GM12878 (cell line): ENCODE measurements around the gene HCFC1. TPM values are rescaled to one million over a fixed set of nuclear protein-coding genes. Genes with fewer than 3 reads are reported as not detected.
A peak's percentile ranks its signal among the peaks of the same experiment; 100 is the strongest.

Experiments
- ATAC-seq: fragments of 200-7000 bp; cut with Tn5 transposase; 3 replicates; pipeline ENCODE4 v1.9.1; 2020; ENCODE audit warnings: mild to moderate bottlenecking, moderate library complexity
- BruUV-seq: library from RNA; stranded (reverse); fragments of 400-500 nt; replicated peaks from 2 replicates; lab custom pipeline; 2021; lab: Mats Ljungman, UMichigan
- CTCF ChIA-PET: fragments of 300-600 bp; sonication (Branson Sonifier 250); formaldehyde crosslinking; extraction: SDS; loops from one replicate; lab custom pipeline; 2021; ENCODE audit warnings: inconsistent platforms; lab: Yijun Ruan, JAX
- POLR2A ChIA-PET: fragments of 350-600 bp; formaldehyde crosslinking; extraction: SDS; loops from one replicate; lab custom pipeline; 2021; ENCODE audit warnings: inconsistent platforms; lab: Charles Lee
- RAD21 ChIA-PET: fragments of 300-600 bp; sonication (Branson Sonifier 250); formaldehyde crosslinking; loops from one replicate; lab custom pipeline; 2023; ENCODE audit warnings: antibody characterized with exemption; ENCODE audit not compliant: unreplicated experiment; lab: Charles Lee
- SMC1A ChIA-PET: fragments of 300-600 bp; sonication (Branson Sonifier 250); formaldehyde crosslinking; loops from one replicate; lab custom pipeline; 2023; ENCODE audit not compliant: unreplicated experiment, uncharacterized antibody; lab: Charles Lee
- DNase-seq: peaks from one replicate; pipeline ENCODE4 v3.0.0-alpha.2; 2011; ENCODE audit warnings: low read depth, low spot score
- FAIRE-seq: peaks from 3 replicates; lab custom pipeline; 2011; peaks lifted over from hg19 to GRCh38; lab: Jason Lieb, UNC
- H2AFZ ChIP-seq: 2 replicates; pipeline ENCODE4 v1.6.0; 2011; ENCODE audit warnings: low read depth, low read length, control low read depth; ENCODE audit not compliant: control insufficient read depth
- H3K27ac ChIP-seq: 2 replicates; pipeline ENCODE4 v1.5.1; 2011; ENCODE audit warnings: control low read depth; ENCODE audit not compliant: control insufficient read depth, insufficient read depth
- H3K27me3 ChIP-seq, 2 experiments: replicated peaks in 1 of 2; 2 replicates each; pipeline versions ENCODE4 v1.6.0 to v1.6.1; 2011; ENCODE audit warnings: low read length in 1 of 2; ENCODE audit not compliant: control insufficient read depth in 2 of 2, insufficient read depth in 2 of 2
- H3K36me3 ChIP-seq, 2 experiments: 2 replicates each; pipeline ENCODE4 v1.5.1; 2011; ENCODE audit warnings: low read length in 1 of 2; ENCODE audit not compliant: control insufficient read depth in 2 of 2, insufficient read depth in 2 of 2
- H3K4me1 ChIP-seq: 2 replicates; pipeline ENCODE4 v1.6.1; 2011; ENCODE audit warnings: mild to moderate bottlenecking, low read length, moderate library complexity, mixed read lengths; ENCODE audit not compliant: control insufficient read depth, insufficient read depth
- H3K4me2 ChIP-seq: 2 replicates; pipeline ENCODE4 v1.6.0; 2011; ENCODE audit warnings: control low read depth; ENCODE audit not compliant: control insufficient read depth, insufficient read depth
- H3K4me3 ChIP-seq: fragments of 200-600 bp; sonication (generic); 2 replicates; pipeline ENCODE4 v1.5.1; 2016
- H3K79me2 ChIP-seq: 2 replicates; pipeline ENCODE4 v1.6.0; 2011; ENCODE audit warnings: low read length; ENCODE audit not compliant: control insufficient read depth, insufficient read depth
- H3K9ac ChIP-seq: 2 replicates; pipeline ENCODE4 v1.8.0; 2011; ENCODE audit warnings: low read length, control low read depth, mixed read lengths; ENCODE audit not compliant: control insufficient read depth, insufficient read depth
- H3K9me3 ChIP-seq: replicated peaks from 3 replicates; pipeline ENCODE4 v1.5.1; 2011; ENCODE audit warnings: mild to moderate bottlenecking, low read length; ENCODE audit not compliant: control insufficient read depth, insufficient read depth
- H4K20me1 ChIP-seq: 2 replicates; pipeline ENCODE4 v1.6.0; 2011; ENCODE audit not compliant: control insufficient read depth, insufficient read depth
- ASH2L ChIP-seq: fragments of 300-600, 200-600 bp; sonication (generic); IDR thresholded peaks from 2 replicates; pipeline ENCODE4 v1.6.1; 2017; ENCODE audit warnings: low read depth, mild to moderate bottlenecking, borderline replicate concordance
- CEBPB ChIP-seq, 2 experiments: fragments of 150-350 bp in 1 of 2; IDR thresholded peaks; 2 replicates each; pipeline ENCODE4 v1.6.1; 2012 to 2014; ENCODE audit warnings: low read depth in 2 of 2, low read length in 2 of 2, borderline replicate concordance in 1 of 2, inconsistent platforms in 1 of 2
- CREB1 ChIP-seq: IDR thresholded peaks from 2 replicates; pipeline ENCODE4 v1.6.1; 2012; ENCODE audit warnings: low read depth, mild to moderate bottlenecking, inconsistent platforms
- CTCF ChIP-seq, 3 experiments: IDR thresholded peaks in 2 of 3; conservative IDR thresholded peaks in 1 of 3; 2 replicates each; pipeline ENCODE4 v1.5.1; 2011; ENCODE audit warnings: low read depth in 3 of 3, low read length in 3 of 3, mild to moderate bottlenecking in 3 of 3, control low read depth in 2 of 3, moderate library complexity in 2 of 3, inconsistent platforms in 1 of 3, mixed read lengths in 1 of 3; ENCODE audit not compliant: control insufficient read depth in 2 of 3, insufficient read depth in 1 of 3; ENCODE audit errors: extremely low read depth in 1 of 3
- JUND ChIP-seq: IDR thresholded peaks from 2 replicates; pipeline ENCODE4 v1.6.1; 2012; ENCODE audit warnings: low read depth, mild to moderate bottlenecking, low read length, improper control_type of control experiment, moderate library complexity
- MLLT1 ChIP-seq: fragments of 450-650 bp; IDR thresholded peaks from 2 replicates; pipeline ENCODE4 v1.6.1; 2016; ENCODE audit warnings: mild to moderate bottlenecking
- MYC ChIP-seq: IDR thresholded peaks from 2 replicates; pipeline ENCODE4 v1.6.1; 2011; ENCODE audit warnings: mild to moderate bottlenecking, low read length, moderate library complexity, inconsistent platforms; ENCODE audit not compliant: insufficient read depth, insufficient replicate concordance, insufficient read length, severe bottlenecking
- NR2C1 ChIP-seq: fragments of 450-650 bp; IDR thresholded peaks from 2 replicates; pipeline ENCODE4 v1.6.1; 2017; ENCODE audit warnings: antibody characterized with exemption, mild to moderate bottlenecking, moderate library complexity
- RAD21 ChIP-seq: IDR thresholded peaks from 2 replicates; pipeline ENCODE4 v1.6.1; 2011; ENCODE audit warnings: mild to moderate bottlenecking, low read depth, low read length, moderate library complexity; ENCODE audit not compliant: insufficient read depth
- RBBP5 ChIP-seq: fragments of 200-600 bp; sonication (generic); conservative IDR thresholded peaks from 2 replicates; pipeline ENCODE4 v1.6.1; 2016
- RCOR1 ChIP-seq: conservative IDR thresholded peaks from 2 replicates; pipeline ENCODE4 v1.6.1; 2012; ENCODE audit warnings: low read depth, low read length, improper control_type of control experiment
- RUNX3 ChIP-seq: IDR thresholded peaks from 2 replicates; pipeline ENCODE4 v1.6.1; 2012; ENCODE audit warnings: low read length, inconsistent platforms
- SKIL ChIP-seq: fragments of 450-650 bp; IDR thresholded peaks from 2 replicates; pipeline ENCODE4 v1.6.1; 2017; ENCODE audit warnings: mild to moderate bottlenecking, low read depth, inconsistent platforms; ENCODE audit not compliant: poor library complexity, severe bottlenecking
- SMC3 ChIP-seq: IDR thresholded peaks from 2 replicates; pipeline ENCODE4 v1.6.1; 2011; ENCODE audit warnings: low read length, improper control_type of control experiment, borderline replicate concordance
- SP1 ChIP-seq: IDR thresholded peaks from one replicate; pipeline ENCODE4 v1.6.1; 2011; ENCODE audit warnings: low read depth, low read length
- SRF ChIP-seq, 2 experiments: IDR thresholded peaks; 2 replicates each; pipeline ENCODE4 v1.6.1; 2011; ENCODE audit warnings: low read depth in 2 of 2, low read length in 2 of 2, mild to moderate bottlenecking in 1 of 2, moderate library complexity in 1 of 2
- YY1 ChIP-seq: IDR thresholded peaks from 2 replicates; pipeline ENCODE4 v1.6.1; 2011; ENCODE audit warnings: low read depth, mild to moderate bottlenecking, low read length
- ZNF217 ChIP-seq: fragments of 450-650 bp; IDR thresholded peaks from 2 replicates; pipeline ENCODE4 v1.6.1; 2017; ENCODE audit warnings: antibody characterized with exemption, mild to moderate bottlenecking
- WGBS: methylation state at CpG from one replicate; pipeline ENCODE4 v1.1.6; 2016; ENCODE audit warnings: low lambda C conversion rate; ENCODE audit not compliant: insufficient replicate concordance, insufficient coverage; ENCODE audit errors: missing lambda C conversion rate; 5-methylcytosine and 5-hydroxymethylcytosine counted together
- in situ Hi-C: fragments of 300-500 bp; cut with MboI; formaldehyde crosslinking; loops from 9 replicates; pipeline ENCODE4 v1.14.3; 2018; ENCODE audit warnings: mixed read lengths
- intact Hi-C: fragments of 100-400 bp; cut with micrococcal nuclease; formaldehyde crosslinking; loops from one replicate; pipeline ENCODE4 v1.14.2; 2022; ENCODE audit not compliant: unreplicated experiment
- polyA plus RNA-seq, 11 experiments: library from polyadenylated mRNA; depleted of rRNA in 4 of 11; unstranded in 6 of 11; stranded (reverse) in 5 of 11; fragments of >200 nt; fragmentation: Nextera tagmentation in 4 of 11; fragmentation: Illumina TruSeq in 1 of 11; extraction: Ambion mirVana in 4 of 11; extraction: Trizol in 1 of 11; gene quantifications; 1 replicate in 1 of 11; 2 replicates in 10 of 11; pipeline versions ENCODE4 v1.2.1 to v1.2.3, GENCODE V29; 2011 to 2016; ENCODE audit warnings: inconsistent platforms in 2 of 11, missing spikeins in 2 of 11, low read depth in 1 of 11
- total RNA-seq, 4 experiments: library from RNA; depleted of rRNA in 3 of 4; stranded (reverse); fragments of >200 nt in 3 of 4; fragmentation: Illumina TruSeq in 1 of 4; extraction: Trizol in 1 of 4; gene quantifications; 2 replicates each; pipeline versions ENCODE4 v1.2.1 to v1.2.3, GENCODE V29; 2013 to 2021

Gene HCFC1
- total and polyA plus RNA-seq, 10 of the 15 experiments (the other 5 are each of a cell fraction or from before 2014, with no cell fraction given): 3.9 to 92.7 (median 23.5) TPM

- H3K4me1 ChIP-seq: peaks cover 6% of the 10 kb centered on the region
- H3K9me3 ChIP-seq: no peaks in the 10 kb centered on the region
- H3K4me2 ChIP-seq: no peak overlapping the region
- H3K27ac ChIP-seq: no peak overlapping the region
- no peaks in the 10 kb centered on the region for H3K27me3 ChIP-seq
- FAIRE-seq (peak; percentile 38), ATAC-seq (peak; percentile 79), DNase-seq (no peak)
- ChIA-PET RAD21 (interaction anchor here (0.5 to 2.6 kb wide), 6 partner anchors 35 to 66 kb away, joined by 3 to 8 read pairs (median 5); no protein-coding TSS in a partner anchor), POLR2A (interaction anchor here (0.7 to 0.8 kb wide), 3 partner anchors 11 to 300 kb away, joined by 3 read pairs; no protein-coding TSS in a partner anchor), SMC1A (interaction anchor here (0.6 to 2.5 kb wide), 6 partner anchors 24 to 46 kb away, joined by 3 to 5 read pairs (median 4); no protein-coding TSS in a partner anchor), CTCF (interaction anchor here (0.8 to 5.6 kb wide), 18 partner anchors 9 to 122 kb away, joined by 3 to 35 read pairs (median 5); partner anchors contain the start of genes ARHGAP4 and HCFC1)
- TF ChIP-seq JUND: no peak
- 0 out of 2 replicates have a peak, but pooled peaks have one; percentile 23 for TF ChIP-seq YY1
- peak; percentile 79 to 98 (median 94) for TF ChIP-seq CTCF (IDR thresholded peaks at IDR 0.05 in 2 of 3, conservative IDR thresholded peaks at IDR 0.05 in 1 of 3; ENCODE audit: control insufficient read depth in 2 of 3, extremely low read depth in 1 of 3, insufficient read depth in 1 of 3, low read depth in 3 of 3, low read length in 3 of 3)
- TF ChIP-seq MYC: no peak
- peak; percentile 51; the same call in 1 of the 2 replicates for TF ChIP-seq RAD21
- TF ChIP-seq SP1: no peak
- no peak for TF ChIP-seq RCOR1
- no peak for TF ChIP-seq MLLT1
- TF ChIP-seq SMC3: peak; percentile 49; the same call in 1 of the 2 replicates
- TF ChIP-seq NR2C1: no peak
- no peak for TF ChIP-seq SRF (IDR thresholded peaks at IDR 0.05; ENCODE audit: low read depth in 2 of 2, low read length in 2 of 2)
- no peak for TF ChIP-seq SKIL
- no peak for TF ChIP-seq CREB1
- no peak for TF ChIP-seq RBBP5
- no peak for TF ChIP-seq CEBPB (IDR thresholded peaks at IDR 0.05; ENCODE audit: borderline replicate concordance in 1 of 2, low read depth in 2 of 2, low read length in 2 of 2)
- TF ChIP-seq ZNF217: no peak
- TF ChIP-seq ASH2L: no peak
- TF ChIP-seq RUNX3: no peak
- in situ Hi-C loops: no loop called here
- H3K36me3 ChIP-seq: peaks cover 0 to 5% of the 10 kb centered on the region in 2 experiments; a peak in 3 of 4 replicates
- intact Hi-C loops: loop anchor here (5.0 kb wide), 1 partner anchor 39 kb away; no protein-coding TSS in a partner anchor
- no peak overlapping the region for H3K9ac ChIP-seq
- WGBS: 53% methylated on average over 19 of the region's 20 CpGs
- BruUV-seq: no TSS peak
- peaks cover 24% of the 10 kb centered on the region for H3K79me2 ChIP-seq
- no peak overlapping the region for H3K4me3 ChIP-seq
- no peak overlapping the region for H2AFZ ChIP-seq
- no peaks in the 10 kb centered on the region for H4K20me1 ChIP-seq
These were observed 42.2 kb upstream of the HCFC1 start for GRCh38 chrX:154013614-154014360.
